ENCODE data around the gene ZBTB1.
"Not testable (repeated sequence)": the region's sequence is repeated elsewhere in the genome, so short reads cannot be mapped to it uniquely, and the experiment has no call there.

Gene ZBTB1

GRCh38 chr14:64569138-64569631, 64.6 kb downstream of the ZBTB1 start:
- DNase-seq (ENCODE audit: low read depth in 2 of 2), result no peak

DNA sequence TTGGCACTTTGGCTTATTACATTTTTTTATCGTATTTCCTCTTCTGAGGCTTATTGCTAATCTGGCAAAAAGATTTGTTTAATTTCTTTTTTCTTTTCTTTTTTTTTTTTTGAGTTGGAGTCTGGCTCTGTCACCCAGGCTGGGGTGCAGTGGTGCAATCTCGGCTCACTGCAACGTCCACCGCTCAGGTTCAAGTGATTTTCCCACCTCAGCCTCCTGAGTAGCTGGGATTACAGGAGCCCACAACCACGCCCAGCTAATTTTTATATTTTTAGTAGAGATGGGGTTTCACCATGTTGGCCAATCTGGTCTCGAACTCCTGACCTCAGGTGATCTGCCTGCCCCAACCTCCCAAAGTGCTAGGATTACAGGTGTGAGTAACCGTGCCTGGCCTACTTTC, 65.1 kb downstream of the ZBTB1 start:
- not testable (repeated sequence) for DNase-seq (ENCODE audit: low read depth in 2 of 2)

- DNase-seq (ENCODE audit: low read depth in 2 of 2), result no peak
Measured at GRCh38 chr14:64572386-64573104, 68.0 kb downstream of the ZBTB1 start.

DNA sequence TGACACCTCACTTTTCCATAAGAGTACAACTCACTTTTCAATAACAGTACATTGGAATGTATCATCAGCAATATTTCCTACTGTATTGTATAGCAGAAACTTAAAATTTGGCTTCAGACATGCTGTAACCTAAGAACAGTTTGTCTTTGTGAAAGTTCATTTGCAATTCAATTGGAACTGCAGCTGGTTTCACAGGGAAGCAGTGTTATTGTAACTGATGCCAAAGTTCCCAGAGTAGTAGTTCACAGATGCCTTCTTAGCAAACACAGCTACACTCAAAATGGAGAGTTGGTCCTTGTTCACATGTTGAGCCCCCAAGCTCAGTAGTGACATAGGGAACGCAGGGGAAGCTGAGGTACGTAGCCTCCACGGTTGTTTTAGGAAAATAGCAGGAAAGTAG, 68.5 kb downstream of the ZBTB1 start:
- no peak for DNase-seq (ENCODE audit: low read depth in 2 of 2)
